Epidermal melanocyte (primary cell): ENCODE data around the gene MANF.

ENCODE experiments used
- DNase-seq: peaks from one replicate; pipeline ENCODE4 v3.0.0; 2011; ENCODE audit warnings: low spot score; ENCODE audit not compliant: insufficient read length

MANF gene

DNA sequence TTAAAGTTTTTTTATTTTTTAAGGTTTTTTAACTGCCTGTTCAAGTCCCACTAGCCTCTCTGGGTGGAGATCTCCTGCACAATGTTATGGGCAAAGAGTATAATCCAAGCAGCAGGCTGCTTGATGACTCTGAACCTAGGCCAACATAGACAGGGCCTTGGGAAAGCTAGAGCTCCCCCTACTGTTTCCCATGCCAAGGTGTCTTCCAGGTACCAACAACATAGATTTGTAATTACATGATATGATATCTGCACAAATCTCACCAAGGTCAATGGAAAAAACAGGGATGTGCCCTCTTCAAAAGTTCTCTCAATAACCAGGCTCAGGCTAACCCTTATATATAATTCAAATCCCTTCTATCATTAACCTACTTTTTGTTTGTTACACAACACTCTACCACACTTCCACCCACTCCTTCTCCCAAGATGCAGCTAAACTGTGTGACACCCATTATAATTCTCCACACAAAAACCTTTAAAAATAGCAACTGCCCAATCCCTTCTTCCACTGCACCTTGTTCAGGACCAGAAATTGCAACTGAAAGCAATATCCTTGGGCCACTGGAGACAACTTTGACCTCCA, 49.7 kb downstream of the MANF start:
- DNase-seq, result no peak

DNA sequence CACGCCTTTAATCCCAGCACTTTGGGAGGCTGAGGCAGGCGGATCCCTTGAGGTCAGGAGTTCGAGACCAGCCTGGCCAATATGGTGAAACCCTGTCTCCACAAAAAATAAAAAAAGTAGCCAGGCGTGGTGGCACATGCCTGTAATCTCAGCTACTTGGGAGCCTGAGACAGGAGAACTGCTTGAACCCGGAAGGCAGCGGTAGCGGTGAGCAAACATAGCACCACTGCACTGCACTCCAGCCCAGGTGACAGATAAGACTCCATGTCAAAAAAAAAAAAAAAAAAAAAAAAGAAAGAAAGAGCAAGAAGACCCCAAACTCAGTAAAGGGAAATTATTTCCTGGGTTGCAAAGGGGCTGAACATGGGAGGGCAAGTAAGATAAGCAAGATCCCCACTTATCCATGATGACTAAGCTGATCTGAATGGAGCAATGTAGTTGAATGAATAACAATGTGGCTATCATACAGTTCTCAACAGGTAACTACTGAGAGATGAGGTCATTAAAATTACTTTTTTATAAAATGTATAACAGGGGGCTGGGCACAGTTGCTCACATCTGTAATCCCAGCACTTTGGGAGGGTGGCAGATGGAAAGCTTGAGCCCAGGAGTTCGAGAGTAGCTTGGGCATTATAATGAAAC, 52.0 kb downstream of the MANF start:
- no peak for DNase-seq
